ENCODE data around the gene GSTP1. TPM values are rescaled to one million over a fixed set of nuclear protein-coding genes. Genes with fewer than 3 reads are reported as not detected.

The GSTP1 gene
- polyA plus RNA-seq, 3 donors = 853 to 1,483 (median 1,250) TPM

GRCh38 chr11:67584881-67585873 lies 1.6 kb downstream of the GSTP1 start:
- no peak for DNase-seq

More at GRCh38 chr11:67584881-67585873, 1.6 kb downstream of the GSTP1 start:
- Histone ChIP-seq H3K4me1 (ENCODE audit: control insufficient read depth in 1 of 2, insufficient read depth in 2 of 2, low read length in 2 of 2) (peaks cover 63 to 71% of the 10 kb centered on the region in 2 donors), H4K20me1 (ENCODE audit: insufficient read depth, low read length) (peaks cover 28% of the 10 kb centered on the region), H3K79me2 (ENCODE audit: insufficient read depth, low read length) (peaks cover 23% of the 10 kb centered on the region), H2AFZ (ENCODE audit: insufficient read depth, low read depth, low read length, poor library complexity, severe bottlenecking) (no peak overlapping the region), H3K27ac (ENCODE audit: low read depth in 1 of 2, low read length in 2 of 2) (peak overlapping the region; percentile 80 to 89), H3K9ac (ENCODE audit: insufficient read depth, low read length, poor library complexity, severe bottlenecking) (peak overlapping the region; percentile 83), H3K4me3 (replicated peaks in 1 of 3; ENCODE audit: low read depth in 2 of 3, low read length in 3 of 3) (peak overlapping the region in 2 of 3 experiments; percentile 67 to 82), H3K36me3 (replicated peaks in 1 of 2; ENCODE audit: control insufficient read depth in 1 of 2, insufficient read depth in 2 of 2, low read length in 2 of 2) (peaks cover 18 to 30% of the 10 kb centered on the region in 2 donors), H3K27me3 (ENCODE audit: control insufficient read depth in 2 of 2, insufficient read depth in 2 of 2, low read length in 2 of 2) (no peaks in the 10 kb centered on the region), H3K4me2 (replicated peaks; ENCODE audit: extremely low read depth, low read length, poor library complexity, severe bottlenecking) (peak overlapping the region; percentile 83), H3K9me3 (replicated peaks in 1 of 2; ENCODE audit: control insufficient read depth in 1 of 2, insufficient read depth in 1 of 2, low read length in 2 of 2) (peaks cover 0 to 2% of the 10 kb centered on the region in 2 donors)
- Mint-ChIP-seq H3K36me3 (peaks cover 38 to 45% of the 10 kb centered on the region in 2 donors), H3K4me1 (peaks cover 65% of the 10 kb centered on the region), H3K27me3 (ENCODE audit: low read depth in 3 of 3) (peaks cover 4 to 6% (median 5%) of the 10 kb centered on the region in 3 donors), H3K4me3 (peak overlapping the region; percentile 81 to 90), H3K27ac (peak overlapping the region in 6 of 7 donors; percentile 68 to 96 (median 90)), H3K9me3 (peaks cover 0 to 13% (median 3%) of the 10 kb centered on the region in 7 donors)
- WGBS (ENCODE audit: insufficient coverage) = 92% methylated on average over 18 of the region's 21 CpGs
- TF ChIP-seq CTCF (IDR thresholded peaks at IDR 0.05) = no peak
- intact Hi-C loops (cut with micrococcal nuclease) = no loop called here
